ENCODE results near the gene GOLGA3. TPM values are rescaled to one million over a fixed set of nuclear protein-coding genes. Genes with fewer than 3 reads are reported as not detected.

The GOLGA3 gene
- total and polyA plus RNA-seq, 10 of the 15 experiments (the other 5 are each of a cell fraction or from before 2014, with no cell fraction given): 2.0 to 42.7 (median 15.2) TPM

- BruUV-seq (replicated peaks): no TSS peak
- no peak for FAIRE-seq
- intact Hi-C loops (cut with micrococcal nuclease; ENCODE audit: unreplicated experiment): no loop called here
- RAD21 ChIA-PET (ENCODE audit: unreplicated experiment): no interaction called here
- H3K9ac ChIP-seq (ENCODE audit: control insufficient read depth, insufficient read depth, low read length): no peak overlapping the region
- peaks cover 8 to 18% of the 10 kb centered on the region in 2 experiments for H3K36me3 ChIP-seq (ENCODE audit: control insufficient read depth in 2 of 2, insufficient read depth in 2 of 2, low read length in 1 of 2)
- DNase-seq (ENCODE audit: low read depth, low spot score): no peak
- no peaks in the 10 kb centered on the region for H3K27me3 ChIP-seq (replicated peaks in 1 of 2; ENCODE audit: control insufficient read depth in 2 of 2, insufficient read depth in 2 of 2, low read length in 1 of 2)
- in situ Hi-C loops (cut with MboI): no loop called here
- no peak overlapping the region for H3K4me3 ChIP-seq
- no peaks in the 10 kb centered on the region for H3K9me3 ChIP-seq (replicated peaks; ENCODE audit: control insufficient read depth, insufficient read depth, low read length)
- 93% methylated on average over 21 of the region's 21 CpGs for WGBS (ENCODE audit: insufficient coverage, insufficient replicate concordance, low lambda C conversion rate, missing lambda C conversion rate)
- SMC1A ChIA-PET (ENCODE audit: uncharacterized antibody, unreplicated experiment): no interaction called here
- no peak overlapping the region for H2AFZ ChIP-seq (ENCODE audit: control insufficient read depth, low read depth, low read length)
- POLR2A ChIA-PET: no interaction called here
- H3K79me2 ChIP-seq (ENCODE audit: control insufficient read depth, insufficient read depth, low read length): no peaks in the 10 kb centered on the region
- H3K4me2 ChIP-seq (ENCODE audit: control insufficient read depth, insufficient read depth): no peak overlapping the region
- H3K4me1 ChIP-seq (ENCODE audit: control insufficient read depth, insufficient read depth, low read length): no peaks in the 10 kb centered on the region
- CTCF ChIA-PET: no interaction called here
- H3K27ac ChIP-seq (ENCODE audit: control insufficient read depth, insufficient read depth): no peak overlapping the region
- ATAC-seq: no peak
- no peak for TF ChIP-seq RB1 (IDR thresholded peaks at IDR 0.05; ENCODE audit: borderline replicate concordance)
- no peak for TF ChIP-seq TAF1 (IDR thresholded peaks at IDR 0.05; ENCODE audit: borderline replicate concordance, low read depth, low read length)
- no peak for TF ChIP-seq POLR2AphosphoS5 (IDR thresholded peaks at IDR 0.05; ENCODE audit: low read length)
- TF ChIP-seq POU2F2 (IDR thresholded peaks at IDR 0.05; ENCODE audit: borderline replicate concordance, low read depth, low read length): no peak
- no peak for TF ChIP-seq SIX5 (IDR thresholded peaks at IDR 0.05; ENCODE audit: low read depth, low read length, severe bottlenecking)
- no peak for TF ChIP-seq SKIL (IDR thresholded peaks at IDR 0.05; ENCODE audit: low read depth, poor library complexity, severe bottlenecking)
- TF ChIP-seq RCOR1 (conservative IDR thresholded peaks at IDR 0.05; ENCODE audit: low read depth, low read length): no peak
- TF ChIP-seq EGR1 (IDR thresholded peaks at IDR 0.05; ENCODE audit: borderline replicate concordance in 1 of 2, low read depth in 2 of 2, low read length in 2 of 2): no peak
- TF ChIP-seq CUX1 (IDR thresholded peaks at IDR 0.05; ENCODE audit: insufficient replicate concordance, low read depth, low read length): no peak
- TF ChIP-seq CHD4 (IDR thresholded peaks at IDR 0.05): no peak
- TF ChIP-seq CREM (IDR thresholded peaks at IDR 0.05; ENCODE audit: low read depth): no peak
- TF ChIP-seq ZNF24 (IDR thresholded peaks at IDR 0.05): no peak
- TF ChIP-seq FOS (IDR thresholded peaks at IDR 0.05; ENCODE audit: borderline replicate concordance, extremely low read depth, insufficient read length): no peak
- no peaks in the 10 kb centered on the region for H4K20me1 ChIP-seq (ENCODE audit: control insufficient read depth, insufficient read depth)
These were observed 13.9 kb upstream of the GOLGA3 start for GRCh38 chr12:132842449-132843045.

Measured in GM12878 (cell line).